Keratinocyte (primary cell): ENCODE measurements around the gene BRD2.

Source experiments
- CTCF ChIP-seq, 3 experiments: IDR thresholded peaks in 1 of 3; conservative IDR thresholded peaks in 1 of 3; optimal IDR thresholded peaks in 1 of 3; 2 replicates in 2 of 3; 3 replicates in 1 of 3; pipeline versions ENCODE3 to v1.5.1; 2011; ENCODE audit warnings: low read length in 3 of 3, mild to moderate bottlenecking in 3 of 3, moderate library complexity in 2 of 3, control low read depth in 1 of 3, inconsistent platforms in 1 of 3; ENCODE audit not compliant: insufficient read depth in 2 of 3; ENCODE audit errors: extremely low read depth in 1 of 3
- EZH2 ChIP-seq: IDR thresholded peaks from one replicate; pipeline ENCODE4 v1.6.1; 2012; ENCODE audit warnings: inconsistent platforms, mild to moderate bottlenecking, low read length, moderate library complexity

GRCh38 chr6:32968867-32969684 is 682 bp downstream of the BRD2 start:
- TF ChIP-seq CTCF (optimal IDR thresholded peaks at IDR 0.05 in 1 of 3, IDR thresholded peaks at IDR 0.05 in 1 of 3, conservative IDR thresholded peaks at IDR 0.05 in 1 of 3; ENCODE audit: extremely low read depth in 1 of 3, insufficient read depth in 2 of 3, low read length in 3 of 3): peak in 2 of 3 experiments; percentile 12 to 36
- TF ChIP-seq EZH2: no peak
